GM12873 (cell line): Measurements from ENCODE around the gene PIK3R3.

Experiments
- TF ChIP-seq, protein P1 (sequence below): IDR thresholded peaks from 2 replicates; pipeline ENCODE4 v1.5.1; 2012; ENCODE audit warnings: low read depth, mild to moderate bottlenecking, moderate library complexity, low read length, control low read depth; ENCODE audit not compliant: insufficient read depth; ENCODE audit errors: missing control alignments

The PIK3R3 gene

DNA sequence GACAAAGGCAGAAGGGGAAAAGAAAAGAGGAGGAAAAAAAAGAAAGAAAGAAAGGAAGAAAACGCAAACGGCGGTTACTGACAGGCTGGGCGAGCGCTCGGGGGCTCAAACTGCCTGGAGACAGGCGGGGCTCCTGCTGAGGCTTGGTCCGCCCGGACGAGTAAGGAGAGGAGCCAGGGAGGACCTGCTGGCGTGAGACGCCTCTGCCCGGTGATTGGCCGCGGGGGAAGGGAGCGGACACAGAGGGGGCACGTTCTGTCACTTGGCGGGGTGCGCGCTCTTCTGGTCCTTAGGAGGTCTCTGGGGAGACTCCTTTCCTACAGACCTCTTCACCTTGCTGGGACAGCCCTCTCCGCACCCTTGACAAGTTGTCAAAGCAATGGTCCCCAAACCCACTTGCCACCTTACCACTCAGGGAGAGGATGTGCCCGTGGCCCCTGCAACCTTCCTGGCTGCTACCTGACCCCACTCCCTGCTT, 791 bp upstream of the PIK3R3 start:
- TF ChIP-seq, protein P1, sequence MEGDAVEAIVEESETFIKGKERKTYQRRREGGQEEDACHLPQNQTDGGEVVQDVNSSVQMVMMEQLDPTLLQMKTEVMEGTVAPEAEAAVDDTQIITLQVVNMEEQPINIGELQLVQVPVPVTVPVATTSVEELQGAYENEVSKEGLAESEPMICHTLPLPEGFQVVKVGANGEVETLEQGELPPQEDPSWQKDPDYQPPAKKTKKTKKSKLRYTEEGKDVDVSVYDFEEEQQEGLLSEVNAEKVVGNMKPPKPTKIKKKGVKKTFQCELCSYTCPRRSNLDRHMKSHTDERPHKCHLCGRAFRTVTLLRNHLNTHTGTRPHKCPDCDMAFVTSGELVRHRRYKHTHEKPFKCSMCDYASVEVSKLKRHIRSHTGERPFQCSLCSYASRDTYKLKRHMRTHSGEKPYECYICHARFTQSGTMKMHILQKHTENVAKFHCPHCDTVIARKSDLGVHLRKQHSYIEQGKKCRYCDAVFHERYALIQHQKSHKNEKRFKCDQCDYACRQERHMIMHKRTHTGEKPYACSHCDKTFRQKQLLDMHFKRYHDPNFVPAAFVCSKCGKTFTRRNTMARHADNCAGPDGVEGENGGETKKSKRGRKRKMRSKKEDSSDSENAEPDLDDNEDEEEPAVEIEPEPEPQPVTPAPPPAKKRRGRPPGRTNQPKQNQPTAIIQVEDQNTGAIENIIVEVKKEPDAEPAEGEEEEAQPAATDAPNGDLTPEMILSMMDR, result no peak

DNA sequence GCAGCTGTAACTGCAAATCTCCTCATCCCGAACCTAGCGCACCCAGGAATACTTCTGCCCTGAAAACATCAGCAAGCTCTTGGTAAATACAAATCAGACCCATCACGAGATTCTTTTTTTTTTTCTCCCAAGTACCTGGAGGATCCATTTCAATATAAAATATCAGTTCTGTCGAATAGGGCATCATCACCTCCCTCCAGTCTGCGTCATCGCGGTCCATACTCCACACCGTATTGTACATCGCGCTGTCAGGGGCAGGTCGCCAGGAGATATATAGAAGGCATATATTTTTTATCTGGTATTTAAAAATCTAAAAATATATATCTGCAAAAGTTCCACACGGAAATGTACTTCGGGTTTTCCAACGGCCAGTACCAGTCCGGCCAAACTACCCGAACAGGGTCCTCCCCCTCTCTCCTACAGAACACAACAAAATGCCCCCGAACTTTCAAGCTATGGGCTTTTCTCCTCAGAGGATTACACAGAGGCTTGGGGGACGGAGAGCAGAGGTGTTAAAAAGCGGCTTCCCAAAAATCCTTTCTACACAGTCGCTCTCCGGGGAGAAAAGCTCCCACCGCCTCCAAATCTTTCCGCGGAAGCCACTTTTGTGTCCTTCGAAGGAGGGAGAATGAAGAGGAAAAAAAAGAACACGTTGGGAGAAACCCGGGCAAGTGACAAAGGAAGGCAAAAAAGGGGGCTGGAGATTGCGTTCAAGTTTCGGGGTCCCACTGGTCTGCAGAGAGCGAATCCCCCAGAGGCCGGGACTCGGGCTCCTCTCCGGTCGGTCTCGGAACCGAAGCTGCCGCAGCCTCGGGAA, 509 bp downstream of the PIK3R3 start:
- TF ChIP-seq, protein P1, result no peak

DNA sequence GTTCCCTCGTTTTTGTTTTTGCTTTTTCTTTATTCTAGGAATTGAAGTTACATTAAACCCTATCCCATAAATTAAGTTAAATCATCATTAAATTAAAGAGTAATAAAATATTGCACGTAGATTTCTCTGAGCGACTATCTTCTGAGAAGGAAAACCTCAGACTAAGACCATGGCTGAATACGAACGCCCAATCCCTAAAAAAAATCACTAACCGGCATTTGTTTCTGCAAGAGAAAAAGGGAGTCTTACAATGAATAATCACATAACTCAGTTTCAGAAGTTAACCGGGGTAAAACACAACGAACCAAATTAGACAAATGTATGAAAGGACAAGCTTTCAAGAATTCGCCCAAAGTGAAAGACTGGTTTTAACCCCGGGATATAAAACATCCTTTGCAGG, 1.3 kb downstream of the PIK3R3 start:
- TF ChIP-seq, protein P1, result no peak

DNA sequence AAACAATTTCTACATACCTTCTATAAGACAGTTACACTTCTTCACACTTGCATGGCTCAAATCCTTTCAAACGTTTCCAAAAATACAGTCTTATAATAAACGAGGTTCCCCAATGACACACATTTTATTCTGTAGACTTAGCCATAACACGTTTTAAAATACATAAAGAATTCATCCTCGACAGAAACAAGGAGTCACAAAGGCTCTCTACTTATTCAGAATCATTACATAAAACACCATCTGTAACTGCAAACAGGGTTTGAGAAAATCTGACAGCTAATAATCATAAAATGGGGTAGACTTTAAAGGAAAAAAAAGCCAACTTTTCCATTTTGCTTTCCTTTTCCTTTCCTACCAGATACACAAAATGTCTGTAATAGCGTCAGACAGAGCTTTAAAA, 1.8 kb downstream of the PIK3R3 start:
- TF ChIP-seq, protein P1, result no peak

DNA sequence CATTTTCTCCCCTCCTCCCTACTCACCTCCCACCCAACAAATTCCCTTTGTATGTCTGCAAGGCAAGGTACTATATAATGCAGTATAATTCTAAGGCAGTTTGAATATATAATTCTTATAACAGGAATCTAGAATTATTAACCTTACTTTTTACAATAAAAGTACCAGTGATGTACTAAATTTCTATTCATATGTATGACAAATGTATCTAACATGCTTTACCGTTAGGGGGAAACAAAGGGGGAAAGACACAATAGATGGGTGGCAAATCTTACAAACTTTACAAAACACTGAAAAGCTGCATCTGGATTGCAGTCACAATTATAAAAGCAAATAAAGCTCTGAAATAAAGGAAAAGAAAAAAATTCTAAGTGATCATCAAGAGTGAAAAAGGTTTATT, 2.3 kb downstream of the PIK3R3 start:
- TF ChIP-seq, protein P1, result no peak

DNA sequence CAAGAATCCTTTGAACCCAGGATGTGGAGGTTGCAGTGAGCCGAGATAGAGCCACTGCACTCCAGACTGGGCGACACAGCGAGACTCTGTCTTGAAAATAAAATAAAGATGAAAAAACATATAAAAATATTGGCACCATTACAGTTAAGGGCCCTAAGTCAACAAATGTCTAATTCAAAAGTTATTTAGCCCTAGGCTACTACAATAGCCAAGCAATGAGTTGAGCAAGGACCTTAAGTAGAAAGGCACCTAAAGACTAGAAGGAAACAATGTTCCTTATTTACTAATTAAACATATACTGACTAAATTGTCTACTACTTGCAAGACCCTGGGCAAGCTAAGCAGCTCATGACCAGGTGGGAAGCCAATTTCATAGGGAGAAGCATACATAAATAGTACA, 4.1 kb downstream of the PIK3R3 start:
- TF ChIP-seq, protein P1, result no peak

DNA sequence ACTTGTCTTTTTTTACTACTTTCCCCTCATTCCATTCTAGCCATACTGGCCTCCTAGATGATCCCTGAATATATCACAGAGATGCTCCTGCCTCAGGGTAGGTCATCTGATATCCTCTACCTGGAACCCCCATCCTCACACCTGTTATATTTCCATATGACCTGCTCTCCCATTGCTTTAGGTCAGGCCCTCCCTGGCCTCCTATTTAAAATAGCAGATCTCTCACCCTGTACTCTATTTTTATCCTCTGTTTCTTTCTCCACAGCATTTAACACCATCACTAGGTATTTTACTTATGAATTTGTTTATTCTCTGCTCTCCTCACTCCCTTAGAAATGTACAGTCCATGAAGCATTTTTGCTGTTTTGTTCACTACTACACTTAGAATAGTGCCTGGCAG, 13.6 kb downstream of the PIK3R3 start:
- TF ChIP-seq, protein P1, result no peak
